Mesothelial cell of epicardium (in vitro differentiated cells): Measurements from ENCODE around the gene CASP4. TPM values are rescaled to one million over a fixed set of nuclear protein-coding genes. Genes with fewer than 3 reads are reported as not detected.

ENCODE experiments used
- DNase-seq, 2 experiments: peaks; one replicate each; pipeline ENCODE4 v3.0.0; 2021; ENCODE audit warnings: low spot score in 2 of 2; ENCODE audit not compliant: unreplicated experiment in 2 of 2
- H3K27ac Mint-ChIP-seq: 2 replicates; pipeline ENCODE4 v1.8.0; 2021; ENCODE audit warnings: mixed read lengths
- H3K27me3 Mint-ChIP-seq: 2 replicates; pipeline ENCODE4 v1.8.0; 2021; ENCODE audit warnings: low read depth, mixed read lengths
- H3K36me3 Mint-ChIP-seq: 2 replicates; pipeline ENCODE4 v1.8.0; 2021; ENCODE audit warnings: mixed read lengths
- H3K4me1 Mint-ChIP-seq: 2 replicates; pipeline ENCODE4 v1.8.0; 2021; ENCODE audit warnings: mixed read lengths
- H3K4me3 Mint-ChIP-seq: 2 replicates; pipeline ENCODE4 v1.8.0; 2021; ENCODE audit warnings: mild to moderate bottlenecking, moderate library complexity, mixed read lengths
- H3K9me3 Mint-ChIP-seq: 2 replicates; pipeline ENCODE4 v1.8.0; 2021; ENCODE audit warnings: mixed read lengths
- CTCF ChIP-seq: fragments of 200-600 bp; sonication (generic); IDR thresholded peaks from one replicate; pipeline ENCODE4 v1.5.0; 2021; ENCODE audit warnings: antibody characterized with exemption; ENCODE audit not compliant: unreplicated experiment
- total RNA-seq: library from RNA; stranded (reverse); gene quantifications from 3 replicates; pipeline ENCODE4 v1.2.1, GENCODE V29; 2021

CASP4 gene
- total RNA-seq, 1 donor from 2014 or later = 19.4 TPM

GRCh38 chr11:105000167-105000566 lies 31.8 kb upstream of the CASP4 start:
- Mint-ChIP-seq H3K27ac (no peak overlapping the region), H3K4me3 (no peak overlapping the region), H3K9me3 (peaks cover 12% of the 10 kb centered on the region), H3K4me1 (peaks cover 7% of the 10 kb centered on the region), H3K36me3 (no peaks in the 10 kb centered on the region), H3K27me3 (no peaks in the 10 kb centered on the region)
- DNase-seq = no peak
- no peak for TF ChIP-seq CTCF

GRCh38 chr11:104999721-105000120 lies 31.3 kb upstream of the CASP4 start:
- H3K4me3 Mint-ChIP-seq = no peak overlapping the region
- H3K36me3 Mint-ChIP-seq = no peaks in the 10 kb centered on the region
- DNase-seq = no peak
- no peak overlapping the region for H3K27ac Mint-ChIP-seq
- no peaks in the 10 kb centered on the region for H3K27me3 Mint-ChIP-seq
- peaks cover 4% of the 10 kb centered on the region for H3K4me1 Mint-ChIP-seq
- TF ChIP-seq CTCF = no peak
- peaks cover 15% of the 10 kb centered on the region for H3K9me3 Mint-ChIP-seq

- Mint-ChIP-seq H3K4me3 (no peak overlapping the region), H3K36me3 (no peaks in the 10 kb centered on the region), H3K27ac (no peak overlapping the region), H3K4me1 (peaks cover 4% of the 10 kb centered on the region), H3K9me3 (peaks cover 19% of the 10 kb centered on the region), H3K27me3 (no peaks in the 10 kb centered on the region)
- no peak for DNase-seq
- TF ChIP-seq CTCF = no peak
Observed at GRCh38 chr11:104997288-104997687, 28.9 kb upstream of the CASP4 start.

DNA sequence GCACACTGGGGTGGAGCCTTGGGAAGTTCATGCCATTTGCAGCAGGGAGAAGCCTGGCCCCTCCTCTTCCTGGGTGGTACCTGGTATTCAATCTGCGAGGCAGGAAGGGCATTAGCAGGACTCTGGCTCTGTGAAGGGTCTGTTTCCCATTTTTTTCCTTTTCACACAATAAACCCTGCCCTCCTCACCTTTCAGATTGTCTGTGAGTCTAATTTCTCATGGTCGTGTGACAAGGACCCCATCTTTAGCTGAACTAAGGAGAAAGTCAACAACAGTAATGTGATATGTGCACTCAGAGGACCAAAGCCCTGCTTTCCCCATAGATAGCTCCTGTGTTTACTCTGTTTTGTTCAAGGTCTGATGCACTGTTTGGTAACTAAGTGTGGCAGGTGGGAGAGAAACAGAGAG lies 26.6 kb upstream of the CASP4 start:
- Mint-ChIP-seq H3K27ac (no peak overlapping the region), H3K36me3 (no peaks in the 10 kb centered on the region), H3K27me3 (no peaks in the 10 kb centered on the region), H3K9me3 (peaks cover 11% of the 10 kb centered on the region), H3K4me1 (peaks cover 4% of the 10 kb centered on the region), H3K4me3 (no peak overlapping the region)
- DNase-seq = no peak
- TF ChIP-seq CTCF = no peak

- DNase-seq = no peak
- Mint-ChIP-seq H3K4me1 (no peaks in the 10 kb centered on the region), H3K27ac (no peak overlapping the region), H3K27me3 (no peaks in the 10 kb centered on the region), H3K36me3 (peaks cover 17% of the 10 kb centered on the region), H3K9me3 (peaks cover 33% of the 10 kb centered on the region), H3K4me3 (no peak overlapping the region)
- TF ChIP-seq CTCF = no peak
Observed at GRCh38 chr11:104992781-104993180, 24.4 kb upstream of the CASP4 start.

DNA sequence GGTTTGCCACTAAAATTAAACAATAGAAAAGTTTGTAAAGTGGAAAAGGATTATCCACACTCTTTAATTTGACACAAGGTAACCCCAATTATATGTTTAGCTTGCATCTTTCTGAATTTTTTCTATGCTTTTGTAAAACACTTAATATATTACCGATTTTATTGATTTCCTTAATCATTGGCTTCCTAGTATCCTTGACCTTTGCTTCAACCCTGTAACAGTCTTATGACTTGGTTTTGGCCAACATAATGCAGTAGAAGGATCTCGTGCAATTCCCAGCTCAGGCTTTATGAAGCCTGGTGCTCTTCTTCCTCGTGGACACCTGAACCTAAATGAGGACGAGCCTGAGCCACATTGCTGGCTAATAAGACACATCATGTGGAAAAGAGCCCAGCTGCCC lies 23.6 kb upstream of the CASP4 start:
- no peak for DNase-seq
- no peak for TF ChIP-seq CTCF
- no peak overlapping the region for H3K27ac Mint-ChIP-seq
- H3K4me1 Mint-ChIP-seq = no peaks in the 10 kb centered on the region
- no peaks in the 10 kb centered on the region for H3K27me3 Mint-ChIP-seq
- peaks cover 41% of the 10 kb centered on the region for H3K9me3 Mint-ChIP-seq
- no peak overlapping the region for H3K4me3 Mint-ChIP-seq
- H3K36me3 Mint-ChIP-seq = peaks cover 24% of the 10 kb centered on the region
